OCI-LY1 (cell line): ENCODE measurements around the gene MAP2K7.

Source experiments
- EZH2 ChIP-seq: fragments of 200-600 bp; sonication (generic), shearing (Covaris generic); IDR thresholded peaks from 2 replicates; pipeline ENCODE4 v1.8.0; 2017; ENCODE audit warnings: borderline replicate concordance, mixed run types, mild to moderate bottlenecking, antibody characterized with exemption, low read length, moderate library complexity, mixed read lengths
- TF ChIP-seq, protein P1 (sequence below): fragments of 200-600 bp; sonication (generic), shearing (Covaris generic); IDR thresholded peaks from 2 replicates; pipeline ENCODE4 v1.5.1; 2017; ENCODE audit warnings: mild to moderate bottlenecking, antibody characterized with exemption, low read length, moderate library complexity, mixed read lengths

GRCh38 chr19:7902796-7903243, 857 bp upstream of the MAP2K7 start:
- TF ChIP-seq EZH2 = no peak
- TF ChIP-seq, protein P1, sequence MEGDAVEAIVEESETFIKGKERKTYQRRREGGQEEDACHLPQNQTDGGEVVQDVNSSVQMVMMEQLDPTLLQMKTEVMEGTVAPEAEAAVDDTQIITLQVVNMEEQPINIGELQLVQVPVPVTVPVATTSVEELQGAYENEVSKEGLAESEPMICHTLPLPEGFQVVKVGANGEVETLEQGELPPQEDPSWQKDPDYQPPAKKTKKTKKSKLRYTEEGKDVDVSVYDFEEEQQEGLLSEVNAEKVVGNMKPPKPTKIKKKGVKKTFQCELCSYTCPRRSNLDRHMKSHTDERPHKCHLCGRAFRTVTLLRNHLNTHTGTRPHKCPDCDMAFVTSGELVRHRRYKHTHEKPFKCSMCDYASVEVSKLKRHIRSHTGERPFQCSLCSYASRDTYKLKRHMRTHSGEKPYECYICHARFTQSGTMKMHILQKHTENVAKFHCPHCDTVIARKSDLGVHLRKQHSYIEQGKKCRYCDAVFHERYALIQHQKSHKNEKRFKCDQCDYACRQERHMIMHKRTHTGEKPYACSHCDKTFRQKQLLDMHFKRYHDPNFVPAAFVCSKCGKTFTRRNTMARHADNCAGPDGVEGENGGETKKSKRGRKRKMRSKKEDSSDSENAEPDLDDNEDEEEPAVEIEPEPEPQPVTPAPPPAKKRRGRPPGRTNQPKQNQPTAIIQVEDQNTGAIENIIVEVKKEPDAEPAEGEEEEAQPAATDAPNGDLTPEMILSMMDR = no peak
